Cardiac septum (tissue), 1 donor: ENCODE data around the gene PLXNA4. TPM values are rescaled to one million over a fixed set of nuclear protein-coding genes. Genes with fewer than 3 reads are reported as not detected.

ENCODE experiments used
- DNase-seq: peaks from one replicate; pipeline ENCODE4 v3.0.0-alpha.2; 2020; ENCODE audit warnings: low spot score
- intact Hi-C: fragments of 100-400 bp; cut with DNase I; formaldehyde crosslinking; loops from one replicate; pipeline ENCODE4 v1.14.0; 2022
- total RNA-seq: library from RNA; stranded (reverse); fragmentation: NEBNext Ultra II Directional; extraction: Animal tissue kit (Norgen Biotek cat#: 25700); gene quantifications from one replicate; pipeline ENCODE4 v1.2.1, GENCODE V29; 2021
- donor health status: DM: no; HTN: no; CAD: no.

Gene PLXNA4
- total RNA-seq, 1 donor from 2014 or later: 12.8 TPM

DNA sequence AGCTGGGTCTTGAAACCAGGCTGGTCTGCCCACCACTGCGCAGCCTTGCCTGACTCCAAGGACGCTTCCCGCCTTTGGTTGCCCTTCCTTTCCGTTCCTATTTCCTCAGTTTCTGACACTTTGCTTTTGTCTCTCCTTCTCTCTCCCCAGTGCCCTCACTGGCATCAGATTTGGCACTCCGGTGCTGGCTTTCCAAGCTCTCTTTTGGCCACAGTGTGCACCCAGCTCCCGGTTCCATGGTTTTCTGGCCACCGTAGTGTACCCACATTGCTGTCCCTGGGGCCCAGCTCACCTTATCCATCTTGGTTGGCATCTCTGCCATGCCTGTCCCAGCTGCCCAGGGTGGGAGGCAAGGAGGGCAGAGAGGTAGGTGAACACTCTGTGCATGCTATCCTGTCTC, 142.2 kb downstream of the PLXNA4 start:
- no peak for DNase-seq
- intact Hi-C loops: no loop called here

DNA sequence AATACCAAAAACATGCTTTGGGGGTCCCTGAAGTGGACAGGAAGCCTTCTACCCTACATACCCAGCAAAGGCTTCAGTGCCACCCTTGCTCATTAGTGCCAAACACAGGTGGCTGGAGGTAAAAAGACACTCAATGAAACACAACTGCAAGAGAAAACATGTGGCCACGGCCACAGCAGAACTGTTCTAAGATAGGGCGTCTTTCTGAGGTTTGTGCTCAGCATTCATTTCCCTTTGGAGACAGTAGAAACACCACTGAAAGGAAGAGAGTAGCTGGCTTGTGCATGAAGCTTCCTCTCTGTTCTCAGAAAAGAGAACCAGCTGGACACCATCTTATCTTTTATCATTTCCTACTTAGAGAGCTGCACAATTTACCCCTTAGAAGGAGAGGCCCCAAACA, 143.0 kb downstream of the PLXNA4 start:
- intact Hi-C loops: no loop called here
- DNase-seq: no peak

DNA sequence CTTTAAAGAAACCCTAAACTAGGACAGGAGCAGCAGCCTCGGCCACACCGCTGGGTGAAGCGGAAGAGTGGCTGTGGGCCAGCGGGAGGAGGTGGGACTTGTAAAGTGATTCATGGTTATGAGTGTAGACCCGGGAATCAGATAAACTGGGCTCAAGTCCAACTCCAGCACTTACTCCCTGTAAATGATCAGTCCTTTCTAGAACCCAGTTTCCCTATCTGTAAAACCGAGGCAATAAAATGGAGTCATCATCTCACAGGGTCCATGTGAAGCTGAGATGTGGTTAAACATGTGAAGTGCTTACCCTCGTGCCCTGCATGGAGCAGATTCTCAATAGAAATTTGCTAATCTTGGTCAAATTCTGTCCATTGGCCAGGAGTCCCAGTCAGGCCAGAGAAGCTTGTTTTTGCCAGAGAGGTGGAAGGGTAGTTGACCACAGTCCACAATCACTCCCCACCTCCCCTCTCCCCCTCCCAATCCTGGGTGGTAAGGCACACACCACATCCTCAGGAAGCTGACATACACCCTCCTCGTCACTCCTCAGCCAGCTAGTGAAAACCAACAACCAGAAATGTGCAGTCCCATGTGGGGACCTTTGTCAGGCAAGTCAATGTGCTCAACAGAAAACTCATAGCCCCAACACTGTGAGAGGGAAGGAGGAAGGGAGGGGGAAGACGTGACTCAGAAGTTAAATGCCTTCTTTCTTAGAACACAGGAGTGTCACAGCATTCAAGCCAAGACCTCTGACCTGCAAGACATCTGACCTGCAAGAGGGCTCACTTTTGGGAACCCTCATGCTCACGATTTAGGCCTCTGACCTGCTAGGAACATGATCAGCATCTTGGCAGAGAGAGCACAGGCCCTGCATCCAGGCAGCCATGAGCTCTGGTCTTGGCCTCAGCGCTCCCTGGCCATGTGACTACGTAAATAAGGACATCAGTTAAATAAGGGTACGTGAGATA, 145.1 kb downstream of the PLXNA4 start:
- DNase-seq: no peak
- intact Hi-C loops: no loop called here

DNA sequence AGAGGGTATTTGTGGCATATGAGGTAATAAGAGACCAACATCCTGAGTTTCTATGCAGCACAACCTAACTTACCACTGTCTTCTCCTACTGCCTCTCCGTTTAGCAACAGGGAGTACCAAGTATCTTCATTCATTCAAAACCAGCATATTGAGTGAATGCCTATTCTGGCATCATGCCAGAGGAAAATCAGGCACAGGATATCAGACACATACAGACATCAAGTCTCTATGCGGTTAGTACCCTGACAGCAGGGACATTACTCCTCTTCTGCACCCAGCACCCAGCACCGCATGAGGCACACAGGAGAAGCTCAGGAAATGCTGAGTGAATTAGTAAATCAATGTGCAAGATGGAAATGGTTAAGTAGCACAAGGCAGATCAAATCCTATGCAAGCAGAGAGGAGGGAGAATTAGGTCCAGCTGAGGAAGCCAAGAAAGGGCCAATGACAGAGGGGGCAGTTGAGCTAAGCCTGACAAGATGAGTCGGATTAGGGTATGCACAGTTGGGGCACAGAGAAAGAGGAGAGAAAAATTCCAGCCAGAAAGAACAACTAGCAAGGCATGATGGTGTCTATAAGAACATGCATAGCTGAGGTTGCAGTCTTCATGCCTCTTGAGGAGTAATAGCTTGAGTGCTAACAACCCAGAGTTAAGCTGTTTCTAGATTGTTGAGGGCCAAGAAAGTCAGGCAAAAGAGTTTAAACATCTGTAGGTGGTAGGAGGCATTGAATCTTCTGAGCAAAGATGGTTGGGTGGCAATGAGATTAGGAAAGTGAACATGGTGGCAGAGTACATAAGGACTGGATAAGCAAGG, 146.0 kb downstream of the PLXNA4 start:
- DNase-seq: no peak
- intact Hi-C loops: no loop called here

DNA sequence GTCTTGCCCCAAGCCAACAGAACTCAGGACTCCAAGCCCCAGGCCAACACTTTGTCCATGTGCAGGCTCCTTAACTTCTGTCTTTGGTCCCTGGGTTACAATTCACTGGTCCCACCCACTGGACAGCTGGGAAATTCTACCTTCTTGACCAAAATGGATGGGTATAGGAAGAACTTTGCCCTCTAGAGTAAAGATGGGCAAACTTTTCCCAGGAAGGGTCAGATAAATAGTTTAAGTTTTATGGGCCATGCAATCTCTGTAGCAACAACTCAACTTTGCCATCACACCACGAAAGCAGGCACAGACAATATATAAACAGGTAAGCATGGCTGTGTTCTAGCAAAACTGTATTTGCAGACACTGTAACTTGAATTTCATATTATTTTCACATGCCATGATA, 147.1 kb downstream of the PLXNA4 start:
- intact Hi-C loops: no loop called here
- DNase-seq: no peak

DNA sequence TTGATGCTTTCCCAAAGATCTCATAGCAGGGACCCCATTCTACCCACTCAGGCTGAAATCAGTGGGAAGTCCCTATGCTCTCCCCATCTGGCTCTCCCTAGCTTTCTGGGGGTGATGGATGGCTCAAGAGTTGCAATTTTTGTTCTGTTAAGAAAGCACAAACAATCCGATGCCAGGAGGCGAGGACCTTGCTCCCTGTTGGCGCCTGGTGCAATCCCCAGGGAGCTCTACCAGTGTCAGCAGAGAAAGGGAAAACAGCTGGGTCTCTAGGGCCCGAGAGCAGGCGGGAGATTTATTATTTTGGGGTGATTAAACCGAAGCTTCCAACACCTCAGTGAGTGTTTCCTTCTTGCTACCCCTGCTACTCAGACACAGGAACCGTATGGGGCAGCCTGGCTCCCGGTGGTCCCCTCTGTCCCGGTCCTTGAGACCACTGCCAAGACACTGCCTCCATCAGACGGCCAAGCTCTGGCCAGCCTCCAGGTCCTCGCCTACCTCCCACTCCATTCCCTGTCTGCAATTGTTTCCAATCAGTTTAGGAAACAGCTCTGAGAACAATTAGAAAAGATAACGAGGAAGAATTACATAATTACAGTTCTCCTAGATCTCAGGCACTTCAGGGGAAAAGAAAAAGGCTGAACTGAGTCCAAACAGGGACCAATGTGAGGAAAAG, 147.9 kb downstream of the PLXNA4 start:
- DNase-seq: no peak
- intact Hi-C loops: no loop called here

DNA sequence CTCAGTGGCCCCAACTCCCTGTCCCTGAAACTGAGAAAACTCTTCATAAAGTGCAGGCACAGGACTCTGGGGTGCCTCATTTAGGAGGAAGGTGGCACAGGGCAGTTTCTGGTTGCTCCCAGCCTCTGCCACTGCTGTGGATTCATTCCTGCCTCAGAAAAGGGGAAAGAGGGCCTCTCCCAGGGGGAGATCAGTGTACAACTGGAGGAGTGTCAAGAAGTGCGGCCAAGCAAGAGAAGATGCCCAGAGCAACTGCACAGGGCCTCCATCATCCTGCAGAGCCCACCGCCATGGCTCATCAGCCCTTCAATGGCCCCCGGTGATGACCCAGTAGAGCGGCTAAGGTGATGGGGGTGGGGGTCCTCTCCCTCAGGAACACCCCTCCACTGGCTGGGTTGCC, 150.3 kb downstream of the PLXNA4 start:
- no peak for DNase-seq
- intact Hi-C loops: no loop called here

DNA sequence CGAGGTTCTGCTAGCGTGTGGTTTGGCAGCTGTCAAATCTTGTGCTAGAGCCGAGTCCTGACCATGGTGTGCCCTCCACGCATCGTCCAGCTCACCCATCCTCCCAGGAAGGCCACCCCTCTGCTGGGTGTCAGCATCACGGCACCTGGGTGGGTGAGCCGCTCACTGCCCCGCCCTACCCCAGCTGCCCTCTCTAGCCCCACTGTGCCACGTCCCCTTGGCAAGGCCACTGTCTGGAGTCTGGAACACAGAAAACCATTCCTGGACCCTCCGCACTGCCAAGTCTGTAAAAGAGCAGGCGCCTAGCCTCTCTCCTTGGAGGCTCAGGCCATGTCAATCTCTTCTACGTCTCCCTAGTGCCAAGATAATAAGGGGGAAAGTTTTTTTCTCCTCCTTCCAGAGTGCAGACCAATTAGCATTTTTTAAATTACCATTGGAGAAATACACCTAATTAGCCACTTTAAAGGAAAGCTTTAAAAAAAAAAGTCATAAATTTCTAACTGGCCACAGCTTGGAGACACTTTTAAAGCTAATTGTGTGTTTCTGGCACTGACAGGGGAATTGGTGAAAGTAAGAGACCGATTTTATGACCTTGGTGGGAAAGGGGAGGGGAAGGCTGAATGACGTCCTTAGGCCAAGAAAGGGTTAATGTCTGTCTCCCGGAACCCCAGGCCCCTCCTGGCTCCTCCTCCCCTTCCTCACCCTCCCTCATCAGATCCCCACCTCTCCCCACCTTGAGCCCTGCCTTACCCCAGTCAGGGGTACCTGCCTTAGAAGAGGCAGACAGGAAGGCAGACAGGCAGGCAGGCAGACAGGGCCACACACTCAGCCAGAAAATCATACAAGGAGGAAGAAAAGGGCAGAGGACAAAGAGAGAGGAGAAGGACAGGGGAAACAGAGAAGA, 151.2 kb downstream of the PLXNA4 start:
- no peak for DNase-seq
- intact Hi-C loops: no loop called here

DNA sequence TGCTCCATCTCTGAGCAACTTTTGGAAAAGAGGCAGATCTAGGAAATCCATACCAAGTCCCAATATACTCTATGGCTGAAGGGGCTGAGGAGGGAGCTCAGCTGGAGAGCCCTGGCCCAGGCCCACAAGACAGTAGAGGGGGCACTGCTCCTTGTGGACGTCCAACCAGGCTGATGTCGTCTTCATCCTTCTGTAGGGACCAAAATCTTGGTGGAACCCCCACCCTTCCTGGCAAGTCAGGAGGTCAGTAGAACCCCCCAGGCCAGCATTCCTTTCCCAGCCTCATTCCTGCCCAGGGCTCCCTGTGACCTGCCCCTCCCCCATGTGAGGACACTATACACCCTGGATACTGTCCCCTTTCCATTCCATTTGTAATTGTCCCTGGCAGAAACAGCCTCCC, 152.0 kb downstream of the PLXNA4 start:
- no peak for DNase-seq
- intact Hi-C loops: no loop called here

DNA sequence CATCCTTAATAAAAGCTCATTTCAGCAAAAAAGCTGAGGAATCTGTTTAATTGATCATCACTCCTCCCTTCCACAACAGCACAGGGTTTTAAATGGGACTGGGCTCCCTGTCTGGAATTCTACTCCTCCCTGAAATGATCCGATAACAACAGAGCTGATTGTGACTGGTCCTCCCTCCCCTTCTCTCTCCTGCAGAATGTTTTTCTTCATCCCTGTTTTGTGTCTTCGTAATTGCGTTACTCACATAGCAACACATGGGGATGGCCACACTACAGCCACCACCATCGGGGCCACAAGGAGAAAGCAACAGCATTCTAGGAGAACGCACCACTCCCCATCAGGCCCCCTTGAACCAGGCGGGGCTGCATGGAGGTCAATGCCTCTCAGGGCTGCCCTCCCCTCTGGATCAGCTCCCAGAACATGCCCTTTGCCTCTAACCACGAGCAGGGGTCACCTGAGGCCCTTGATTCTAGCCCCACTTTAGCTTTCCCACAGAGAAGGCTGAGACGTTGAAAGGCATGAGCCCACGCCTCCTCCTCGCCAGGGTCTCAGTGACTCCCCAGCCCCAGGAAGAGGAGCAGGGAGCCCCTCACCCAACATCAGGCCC, 152.6 kb downstream of the PLXNA4 start:
- no peak for DNase-seq
- intact Hi-C loops: no loop called here

DNA sequence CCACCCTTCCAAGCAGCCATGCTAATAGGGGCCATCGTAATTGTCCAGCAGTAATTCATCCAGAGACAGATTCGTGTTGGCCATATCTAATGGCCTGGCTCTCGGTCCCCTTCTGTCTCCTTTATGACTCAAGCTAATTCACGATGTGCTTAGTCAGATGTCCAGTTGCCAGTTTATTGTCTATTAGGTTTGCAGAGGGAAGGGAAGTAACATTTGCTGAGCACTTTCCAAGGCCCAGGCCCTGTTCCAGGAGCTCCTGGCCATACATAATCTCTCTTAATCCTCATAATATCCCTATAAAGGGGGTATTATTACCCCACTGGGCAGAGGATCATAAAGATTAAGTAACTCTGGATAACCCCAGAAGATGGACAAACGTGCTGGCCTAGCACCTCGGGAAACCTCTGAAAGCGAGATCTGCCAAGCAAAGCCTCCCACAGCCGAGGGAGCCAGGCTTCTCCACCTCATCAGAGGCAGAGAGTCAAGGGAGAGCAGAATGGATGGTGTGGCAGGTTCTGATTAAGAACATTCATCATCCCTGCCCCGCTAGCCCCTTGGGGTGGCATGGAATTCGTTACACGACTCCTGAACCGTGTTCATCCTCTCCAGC, 153.7 kb downstream of the PLXNA4 start:
- intact Hi-C loops: no loop called here
- no peak for DNase-seq

DNA sequence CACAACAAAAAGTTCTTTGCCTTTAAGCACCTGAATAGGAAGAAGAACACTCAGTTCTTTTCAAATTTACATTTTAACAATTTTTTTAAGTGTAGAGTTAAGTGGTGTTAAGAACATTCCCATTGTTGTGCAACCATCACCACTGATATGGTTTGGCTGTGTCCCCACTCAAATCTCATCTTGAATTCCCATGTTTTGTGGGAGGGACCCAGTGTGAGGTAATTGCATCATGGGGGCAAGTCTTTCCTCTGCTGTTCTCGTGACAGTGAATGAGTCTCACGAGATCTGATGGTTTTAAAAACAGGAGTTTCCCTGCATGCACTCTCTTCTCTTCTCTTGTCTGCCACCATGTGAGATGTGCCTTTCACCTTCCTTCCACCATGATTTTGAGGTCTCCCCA, 155.7 kb downstream of the PLXNA4 start:
- intact Hi-C loops: no loop called here

DNA sequence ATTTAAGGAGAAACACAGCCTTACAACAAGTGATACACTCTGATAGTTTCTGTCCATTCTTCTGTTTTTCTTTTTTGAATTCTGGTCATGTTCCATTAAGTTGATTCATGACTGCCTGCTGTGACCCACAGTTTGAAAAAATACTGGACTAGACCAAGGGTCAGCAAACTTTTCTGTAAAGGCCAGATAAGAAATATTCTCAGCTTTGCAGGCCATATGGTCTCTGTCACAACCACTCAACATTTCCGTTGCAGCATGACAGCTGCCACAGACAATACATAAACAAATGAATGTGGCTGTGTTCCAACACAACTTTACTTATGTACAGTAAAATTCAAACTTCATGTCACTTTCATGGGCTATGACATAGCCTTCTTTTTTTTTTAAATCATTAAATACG, 156.7 kb downstream of the PLXNA4 start:
- DNase-seq: no peak
- intact Hi-C loops: no loop called here

More for the DNA sequence above, 155.7 kb downstream of the PLXNA4 start:
- DNase-seq: no peak

DNA sequence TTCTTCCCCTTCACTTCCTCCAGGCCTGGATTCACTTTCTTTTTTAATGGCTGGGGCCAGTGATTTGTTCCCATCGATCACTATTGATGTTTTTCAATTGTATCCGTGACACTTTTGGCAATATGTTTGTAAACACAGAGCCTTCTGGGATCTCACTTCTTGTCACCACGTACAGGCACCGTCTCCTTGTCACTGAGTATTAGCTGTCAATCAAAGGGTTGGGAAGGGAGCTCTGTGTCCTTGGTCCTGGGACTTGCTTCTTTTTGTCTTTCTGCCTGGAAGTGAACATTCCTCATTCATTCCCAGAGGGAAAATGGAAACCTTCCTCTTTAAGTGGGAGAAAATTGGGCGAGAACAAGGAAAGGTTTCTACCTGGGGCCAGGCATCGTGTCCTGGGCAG, 157.4 kb downstream of the PLXNA4 start:
- DNase-seq: no peak

DNA sequence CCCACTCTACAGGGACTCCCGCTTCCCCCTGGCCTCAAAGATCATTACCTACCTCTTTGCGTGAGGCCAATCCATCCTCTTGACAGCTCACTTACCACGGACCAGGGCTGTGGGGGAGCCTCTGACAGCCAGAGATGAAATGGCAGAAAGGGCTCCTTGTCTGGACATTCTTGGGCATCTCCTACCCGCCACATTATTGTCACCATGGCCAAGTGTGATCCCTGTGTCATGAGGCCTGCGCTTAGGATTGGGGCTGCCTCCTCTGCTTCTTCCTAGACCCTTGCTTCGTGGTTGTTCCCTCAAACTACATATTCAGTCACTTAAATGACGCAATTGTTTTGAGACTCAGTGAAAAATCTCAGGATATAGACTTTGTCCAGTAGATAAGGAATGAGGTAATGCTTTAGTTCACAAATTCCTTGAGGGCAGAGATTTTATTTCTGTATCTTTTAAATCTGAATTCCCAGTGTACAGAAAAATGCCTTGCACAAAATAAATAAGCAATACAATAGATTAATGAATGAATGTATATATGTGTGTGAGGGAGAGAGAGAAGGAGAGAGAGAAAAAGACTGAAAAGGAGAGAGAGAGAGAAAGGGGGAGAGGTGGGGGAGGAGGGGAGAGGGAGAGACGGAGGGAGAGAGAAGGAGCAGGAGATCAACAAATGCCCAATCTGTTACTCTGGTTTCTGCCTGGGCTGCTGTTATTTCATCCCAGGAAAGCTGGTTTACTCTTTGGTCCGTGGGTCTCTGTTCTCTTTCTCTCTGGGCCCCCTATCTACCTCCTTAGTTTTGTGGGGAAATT, 159.0 kb downstream of the PLXNA4 start:
- intact Hi-C loops: no loop called here
- no peak for DNase-seq

More for the DNA sequence above, 157.4 kb downstream of the PLXNA4 start:
- intact Hi-C loops: no loop called here

DNA sequence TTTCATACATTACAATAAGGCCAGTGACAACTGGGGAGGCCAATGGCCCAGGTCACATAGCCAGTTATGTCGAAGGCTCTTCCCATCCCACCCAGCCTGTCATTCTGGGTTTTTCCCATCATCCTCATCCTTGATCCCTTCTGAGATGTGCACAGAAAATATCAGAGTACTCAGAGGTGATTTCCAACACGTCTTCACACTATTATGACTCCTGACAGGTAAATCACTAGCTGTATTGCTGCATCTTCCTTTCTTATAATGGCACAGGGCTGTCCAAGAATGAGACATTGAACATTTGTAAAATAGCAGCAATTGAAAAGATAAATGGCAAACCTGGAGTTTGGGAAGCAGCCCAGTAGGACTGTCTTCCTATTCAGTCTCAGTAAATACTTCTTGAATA, 159.9 kb downstream of the PLXNA4 start:
- DNase-seq: no peak
- intact Hi-C loops: no loop called here

DNA sequence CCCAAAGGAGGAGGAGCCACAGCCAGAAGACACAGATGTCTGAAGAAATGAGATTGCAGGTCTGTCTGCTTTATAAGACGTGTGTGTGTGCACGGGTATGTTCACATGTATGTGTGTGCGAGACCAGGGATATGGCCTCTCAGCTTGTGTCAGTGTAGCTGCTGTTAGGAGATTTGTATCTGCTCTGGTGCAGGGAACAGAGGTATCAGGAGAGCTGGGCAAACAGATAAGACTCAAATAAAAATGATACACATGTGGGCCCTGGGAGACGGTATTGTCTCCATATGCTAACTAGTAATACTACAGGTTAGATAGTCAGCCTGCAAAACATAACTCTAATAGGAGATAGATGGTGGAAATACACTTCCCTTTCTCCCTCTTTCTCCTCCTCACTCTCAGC, 161.0 kb downstream of the PLXNA4 start:
- intact Hi-C loops: no loop called here

DNA sequence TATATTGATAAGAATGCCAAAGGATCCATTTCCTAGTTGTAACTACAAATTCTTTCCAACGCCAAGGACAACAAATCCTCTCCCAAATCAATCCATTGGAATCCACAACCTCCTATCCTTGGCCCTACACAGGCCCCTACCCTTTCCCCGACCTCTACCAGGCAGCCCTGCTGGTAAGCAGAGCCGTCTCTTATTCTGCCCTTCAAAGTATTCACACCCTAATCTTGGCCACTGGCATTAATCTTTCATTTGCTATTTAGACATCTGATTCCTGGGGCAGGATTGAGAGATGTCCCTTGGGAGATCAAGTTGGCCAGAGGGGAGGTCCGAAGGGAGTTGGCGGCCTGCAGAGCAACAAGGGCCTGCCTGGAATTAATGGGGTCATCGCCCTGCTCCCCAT, 161.4 kb downstream of the PLXNA4 start:
- DNase-seq: no peak
- intact Hi-C loops: no loop called here

More for the DNA sequence above, 161.0 kb downstream of the PLXNA4 start:
- DNase-seq: no peak
